HEK293 (cell line): Measurements from ENCODE around the gene HERC3.

Source experiments
- CTCF ChIA-PET: fragments of 350-600 bp; formaldehyde crosslinking; extraction: SDS; loops from one replicate; lab custom pipeline; 2021; ENCODE audit warnings: antibody characterized with exemption; lab: Yijun Ruan, JAX
- POLR2A ChIA-PET: fragments of 300-600 bp; formaldehyde crosslinking; extraction: SDS; loops from one replicate; lab custom pipeline; 2020; ENCODE audit warnings: antibody characterized with exemption, inconsistent platforms; lab: Yijun Ruan, JAX
- H3K27ac ChIP-seq: fragments of 200-500 bp; sonication (Bioruptor generic); 2 replicates; pipeline ENCODE4 v1.5.1; 2014; ENCODE audit warnings: low read depth, low read length, control low read depth, inconsistent platforms; ENCODE audit errors: extremely low read depth
- H3K36me3 ChIP-seq, 2 experiments: fragments of 200-500 bp in 1 of 2; sonication (Bioruptor generic) in 1 of 2; 1 replicate in 1 of 2; 2 replicates in 1 of 2; pipeline ENCODE4 v1.5.1; 2014 to 2017; ENCODE audit warnings: inconsistent platforms in 2 of 2, low read length in 2 of 2; ENCODE audit not compliant: control insufficient read depth in 2 of 2, insufficient read depth in 1 of 2
- H3K4me1 ChIP-seq: fragments of 200-500 bp; sonication (Bioruptor generic); 2 replicates; pipeline ENCODE4 v1.5.1; 2014; ENCODE audit warnings: mild to moderate bottlenecking, low read length, inconsistent platforms; ENCODE audit not compliant: control insufficient read depth, insufficient read depth
- H3K4me3 ChIP-seq: 2 replicates; pipeline ENCODE4 v1.5.1; 2011; ENCODE audit warnings: low read depth, mild to moderate bottlenecking, control low read depth, low read length, moderate library complexity
- H3K9me3 ChIP-seq: fragments of 200-500 bp; sonication (Bioruptor generic); 2 replicates; pipeline ENCODE4 v1.5.1; 2014; ENCODE audit warnings: low read depth, low read length, inconsistent platforms; ENCODE audit not compliant: control insufficient read depth, insufficient read depth
- HOXC10 ChIP-seq: sonication (generic); formaldehyde crosslinking; IDR thresholded peaks from 2 replicates; pipeline ENCODE4 v1.8.1; 2023; ENCODE audit warnings: mild to moderate bottlenecking, missing genetic modification reagents
- ZBTB17 ChIP-seq: fragments of 450-650 bp; formaldehyde crosslinking; IDR thresholded peaks from 2 replicates; pipeline ENCODE4 v1.5.1; 2016; ENCODE audit warnings: missing biosample characterization, missing genetic modification characterization
- ZBTB20 ChIP-seq: fragments of 450-650 bp; formaldehyde crosslinking; IDR thresholded peaks from 2 replicates; pipeline ENCODE4 v1.5.1; 2016; ENCODE audit warnings: missing biosample characterization, missing genetic modification characterization
- ZFP3 ChIP-seq: fragments of 450-650 bp; formaldehyde crosslinking; IDR thresholded peaks from 2 replicates; pipeline ENCODE4 v1.5.1; 2016; ENCODE audit warnings: low read depth, missing biosample characterization, missing genetic modification characterization
- ZFP69B ChIP-seq: fragments of 450-650 bp; formaldehyde crosslinking; IDR thresholded peaks from 2 replicates; pipeline ENCODE4 v1.5.1; 2016; ENCODE audit warnings: missing biosample characterization, missing genetic modification characterization
- ZNF114 ChIP-seq: fragments of 450-650 bp; formaldehyde crosslinking; IDR thresholded peaks from 2 replicates; pipeline ENCODE4 v1.5.0; 2017; ENCODE audit warnings: missing biosample characterization, missing genetic modification characterization
- ZNF16 ChIP-seq: fragments of 450-650 bp; formaldehyde crosslinking; IDR thresholded peaks from 2 replicates; pipeline ENCODE4 v1.5.1; 2016; ENCODE audit warnings: low read depth, missing biosample characterization, missing genetic modification characterization
- ZNF274 ChIP-seq, 2 experiments: fragments of 200-500 bp in 1 of 2; fragments of 450-650 bp in 1 of 2; sonication (Bioruptor generic) in 1 of 2; formaldehyde crosslinking in 1 of 2; IDR thresholded peaks; 2 replicates each; pipeline versions ENCODE4 v1.5.1 to v1.6.1; 2014 to 2016; ENCODE audit warnings: borderline replicate concordance in 1 of 2, inconsistent platforms in 1 of 2, low read length in 1 of 2, missing biosample characterization in 1 of 2, missing genetic modification characterization in 1 of 2
- ZNF366 ChIP-seq: fragments of 450-650 bp; formaldehyde crosslinking; conservative IDR thresholded peaks from 2 replicates; pipeline ENCODE4 v1.5.1; 2016; ENCODE audit warnings: missing biosample characterization, missing genetic modification characterization
- ZNF501 ChIP-seq: fragments of 450-650 bp; formaldehyde crosslinking; IDR thresholded peaks from 2 replicates; pipeline ENCODE4 v1.5.1; 2016; ENCODE audit warnings: missing biosample characterization, missing genetic modification characterization
- ZNF560 ChIP-seq: fragments of 450-650 bp; formaldehyde crosslinking; IDR thresholded peaks from 2 replicates; pipeline ENCODE4 v1.5.1; 2017; ENCODE audit warnings: missing biosample characterization, missing genetic modification characterization, borderline replicate concordance
- ZNF585B ChIP-seq: fragments of 450-650 bp; formaldehyde crosslinking; IDR thresholded peaks from 2 replicates; pipeline ENCODE4 v1.5.1; 2016; ENCODE audit warnings: missing biosample characterization, missing genetic modification characterization
- ZNF707 ChIP-seq: fragments of 450-650 bp; formaldehyde crosslinking; IDR thresholded peaks from 2 replicates; pipeline ENCODE4 v1.5.1; 2016; ENCODE audit warnings: missing biosample characterization, missing genetic modification characterization
- ZNF768 ChIP-seq: fragments of 450-650 bp; formaldehyde crosslinking; IDR thresholded peaks from 2 replicates; pipeline ENCODE4 v1.5.1; 2018; ENCODE audit warnings: missing biosample characterization, mild to moderate bottlenecking, missing genetic modification characterization
- ZSCAN23 ChIP-seq: fragments of 450-650 bp; formaldehyde crosslinking; IDR thresholded peaks from 2 replicates; pipeline ENCODE4 v1.5.1; 2016; ENCODE audit warnings: missing biosample characterization, missing genetic modification characterization
- TF ChIP-seq, protein P1 (sequence below): fragments of 450-650 bp; formaldehyde crosslinking; IDR thresholded peaks from 2 replicates; pipeline ENCODE4 v1.5.1; 2016; ENCODE audit warnings: missing biosample characterization, missing genetic modification characterization
- TF ChIP-seq, protein P2 (sequence below): fragments of 450-650 bp; formaldehyde crosslinking; IDR thresholded peaks from 2 replicates; pipeline ENCODE4 v1.5.1; 2016; ENCODE audit warnings: missing biosample characterization, missing genetic modification characterization
- TF ChIP-seq, protein P3 (sequence below): fragments of 450-650 bp; formaldehyde crosslinking; optimal IDR thresholded peaks from 2 replicates; pipeline ENCODE3; 2016; ENCODE audit warnings: missing biosample characterization, mild to moderate bottlenecking, missing genetic modification characterization
- TF ChIP-seq, protein P4 (sequence below): fragments of 450-650 bp; formaldehyde crosslinking; IDR thresholded peaks from 2 replicates; pipeline ENCODE4 v1.5.1; 2016; ENCODE audit warnings: missing biosample characterization, missing genetic modification characterization
- TF ChIP-seq, protein P5 (sequence below): fragments of 450-650 bp; formaldehyde crosslinking; IDR thresholded peaks from 2 replicates; pipeline ENCODE4 v1.5.1; 2016; ENCODE audit warnings: missing biosample characterization, missing genetic modification characterization
- TF ChIP-seq, protein P6 (sequence below): fragments of 450-650 bp; formaldehyde crosslinking; IDR thresholded peaks from 2 replicates; pipeline ENCODE4 v1.5.1; 2016; ENCODE audit warnings: missing biosample characterization, missing genetic modification characterization
- TF ChIP-seq, protein P7 (sequence below): fragments of 450-650 bp; formaldehyde crosslinking; IDR thresholded peaks from 2 replicates; pipeline ENCODE4 v1.5.1; 2016; ENCODE audit warnings: missing biosample characterization, missing genetic modification characterization

HERC3 gene

DNA sequence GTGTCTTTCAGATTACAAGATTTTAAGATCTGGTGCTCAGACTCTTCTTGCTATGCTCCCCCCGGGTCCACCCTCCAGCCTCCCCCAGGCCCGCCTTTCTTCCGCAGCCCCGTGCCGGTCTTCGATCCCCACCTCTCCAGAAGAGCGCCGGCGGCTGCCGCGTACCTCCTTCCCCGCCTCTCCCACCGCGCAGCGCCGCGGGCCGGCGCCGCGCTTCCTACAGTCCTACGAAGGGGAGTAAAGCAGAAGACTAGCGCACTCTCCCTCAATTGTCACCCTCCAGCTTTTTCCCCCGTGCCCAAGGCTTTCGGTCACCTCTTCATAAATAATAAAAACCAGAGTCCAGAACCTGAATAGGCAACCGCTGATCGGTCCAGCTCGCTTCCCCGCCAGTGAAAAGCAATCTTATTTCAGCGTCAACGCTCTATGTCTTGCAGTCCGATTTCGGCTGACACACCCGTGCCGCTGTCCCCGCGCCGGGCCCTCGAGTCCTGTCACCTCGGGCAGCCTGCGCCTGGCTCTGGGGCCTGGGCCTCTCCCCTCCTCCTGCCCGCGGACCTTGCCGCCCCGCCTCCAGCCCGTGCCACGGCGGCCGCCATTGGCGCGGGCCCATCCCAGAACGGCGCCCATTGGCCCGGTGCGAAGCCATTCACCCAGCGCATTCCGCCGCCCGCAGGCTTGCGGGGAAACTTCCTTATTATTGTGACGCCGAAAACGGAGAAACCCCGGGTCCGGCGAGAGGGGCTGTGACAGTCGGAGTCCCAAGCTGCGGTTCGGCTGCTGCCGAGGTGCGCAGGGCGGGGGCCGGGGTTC lies at the start of gene HERC3 (continued):
- TF ChIP-seq ZBTB17 = peak; percentile 51; the same call in 1 of the 2 replicates
- TF ChIP-seq, protein P1, sequence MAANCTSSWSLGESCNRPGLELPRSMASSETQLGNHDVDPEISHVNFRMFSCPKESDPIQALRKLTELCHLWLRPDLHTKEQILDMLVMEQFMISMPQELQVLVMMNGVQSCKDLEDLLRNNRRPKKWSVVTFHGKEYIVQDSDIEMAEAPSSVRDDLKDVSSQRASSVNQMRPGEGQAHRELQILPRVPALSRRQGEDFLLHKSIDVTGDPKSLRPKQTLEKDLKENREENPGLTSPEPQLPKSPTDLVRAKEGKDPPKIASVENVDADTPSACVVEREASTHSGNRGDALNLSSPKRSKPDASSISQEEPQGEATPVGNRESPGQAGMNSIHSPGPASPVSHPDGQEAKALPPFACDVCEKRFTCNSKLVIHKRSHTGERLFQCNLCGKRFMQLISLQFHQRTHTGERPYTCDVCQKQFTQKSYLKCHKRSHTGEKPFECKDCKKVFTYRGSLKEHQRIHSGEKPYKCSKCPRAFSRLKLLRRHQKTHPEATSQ (tag by site-specific recombination) = 0 out of 2 replicates have a peak, but pooled peaks have one; percentile 42
- TF ChIP-seq, protein P2, sequence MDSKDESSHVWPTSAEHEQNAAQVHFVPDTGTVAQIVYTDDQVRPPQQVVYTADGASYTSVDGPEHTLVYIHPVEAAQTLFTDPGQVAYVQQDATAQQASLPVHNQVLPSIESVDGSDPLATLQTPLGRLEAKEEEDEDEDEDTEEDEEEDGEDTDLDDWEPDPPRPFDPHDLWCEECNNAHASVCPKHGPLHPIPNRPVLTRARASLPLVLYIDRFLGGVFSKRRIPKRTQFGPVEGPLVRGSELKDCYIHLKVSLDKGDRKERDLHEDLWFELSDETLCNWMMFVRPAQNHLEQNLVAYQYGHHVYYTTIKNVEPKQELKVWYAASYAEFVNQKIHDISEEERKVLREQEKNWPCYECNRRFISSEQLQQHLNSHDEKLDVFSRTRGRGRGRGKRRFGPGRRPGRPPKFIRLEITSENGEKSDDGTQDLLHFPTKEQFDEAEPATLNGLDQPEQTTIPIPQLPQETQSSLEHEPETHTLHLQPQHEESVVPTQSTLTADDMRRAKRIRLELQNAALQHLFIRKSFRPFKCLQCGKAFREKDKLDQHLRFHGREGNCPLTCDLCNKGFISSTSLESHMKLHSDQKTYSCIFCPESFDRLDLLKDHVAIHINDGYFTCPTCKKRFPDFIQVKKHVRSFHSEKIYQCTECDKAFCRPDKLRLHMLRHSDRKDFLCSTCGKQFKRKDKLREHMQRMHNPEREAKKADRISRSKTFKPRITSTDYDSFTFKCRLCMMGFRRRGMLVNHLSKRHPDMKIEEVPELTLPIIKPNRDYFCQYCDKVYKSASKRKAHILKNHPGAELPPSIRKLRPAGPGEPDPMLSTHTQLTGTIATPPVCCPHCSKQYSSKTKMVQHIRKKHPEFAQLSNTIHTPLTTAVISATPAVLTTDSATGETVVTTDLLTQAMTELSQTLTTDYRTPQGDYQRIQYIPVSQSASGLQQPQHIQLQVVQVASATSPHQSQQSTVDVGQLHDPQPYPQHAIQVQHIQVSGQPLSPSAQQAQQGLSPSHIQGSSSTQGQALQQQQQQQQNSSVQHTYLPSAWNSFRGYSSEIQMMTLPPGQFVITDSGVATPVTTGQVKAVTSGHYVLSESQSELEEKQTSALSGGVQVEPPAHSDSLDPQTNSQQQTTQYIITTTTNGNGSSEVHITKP (tag by site-specific recombination) = peak; percentile 67
- TF ChIP-seq, protein P3, sequence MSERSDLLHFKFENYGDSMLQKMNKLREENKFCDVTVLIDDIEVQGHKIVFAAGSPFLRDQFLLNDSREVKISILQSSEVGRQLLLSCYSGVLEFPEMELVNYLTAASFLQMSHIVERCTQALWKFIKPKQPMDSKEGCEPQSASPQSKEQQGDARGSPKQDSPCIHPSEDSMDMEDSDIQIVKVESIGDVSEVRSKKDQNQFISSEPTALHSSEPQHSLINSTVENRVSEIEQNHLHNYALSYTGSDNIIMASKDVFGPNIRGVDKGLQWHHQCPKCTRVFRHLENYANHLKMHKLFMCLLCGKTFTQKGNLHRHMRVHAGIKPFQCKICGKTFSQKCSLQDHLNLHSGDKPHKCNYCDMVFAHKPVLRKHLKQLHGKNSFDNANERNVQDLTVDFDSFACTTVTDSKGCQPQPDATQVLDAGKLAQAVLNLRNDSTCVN (tag by site-specific recombination) = peak; percentile 62
- no peak for TF ChIP-seq ZNF560
- no peak for TF ChIP-seq ZFP3
- TF ChIP-seq, protein P4, sequence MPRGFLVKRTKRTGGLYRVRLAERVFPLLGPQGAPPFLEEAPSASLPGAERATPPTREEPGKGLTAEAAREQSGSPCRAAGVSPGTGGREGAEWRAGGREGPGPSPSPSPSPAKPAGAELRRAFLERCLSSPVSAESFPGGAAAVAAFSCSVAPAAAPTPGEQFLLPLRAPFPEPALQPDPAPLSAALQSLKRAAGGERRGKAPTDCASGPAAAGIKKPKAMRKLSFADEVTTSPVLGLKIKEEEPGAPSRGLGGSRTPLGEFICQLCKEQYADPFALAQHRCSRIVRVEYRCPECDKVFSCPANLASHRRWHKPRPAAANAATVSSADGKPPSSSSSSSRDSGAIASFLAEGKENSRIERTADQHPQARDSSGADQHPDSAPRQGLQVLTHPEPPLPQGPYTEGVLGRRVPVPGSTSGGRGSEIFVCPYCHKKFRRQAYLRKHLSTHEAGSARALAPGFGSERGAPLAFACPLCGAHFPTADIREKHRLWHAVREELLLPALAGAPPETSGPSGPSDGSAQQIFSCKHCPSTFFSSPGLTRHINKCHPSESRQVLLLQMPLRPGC (tag by site-specific recombination) = peak; percentile 16; the same call in 1 of the 2 replicates
- TF ChIP-seq ZBTB20 (tag by site-specific recombination) = peak; percentile 84
- TF ChIP-seq ZNF501 (tag by site-specific recombination) = peak; percentile 27; the same call in 1 of the 2 replicates

DNA sequence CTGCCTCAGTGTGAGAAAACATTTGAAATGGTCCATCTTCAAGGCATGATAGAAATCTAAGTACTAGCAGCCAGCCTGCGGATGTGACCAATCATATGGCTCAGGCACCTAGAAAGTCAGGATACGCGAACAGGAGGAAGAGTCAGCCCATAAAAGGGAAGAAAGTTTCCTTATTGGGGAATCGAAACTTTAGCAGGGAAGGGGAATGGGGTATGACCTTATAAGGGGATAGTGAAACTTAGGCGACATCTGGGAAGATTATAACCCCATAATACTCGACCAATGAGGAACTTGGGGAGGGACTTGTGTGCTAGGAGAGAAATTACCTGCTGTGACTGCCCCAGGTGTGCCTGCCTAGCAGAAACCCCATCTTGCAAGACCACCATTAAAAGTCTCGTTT lies 42.5 kb upstream of the HERC3 start:
- CTCF ChIA-PET = no interaction called here
- TF ChIP-seq ZNF366 (tag by site-specific recombination) (no peak), ZNF114 (tag by site-specific recombination) (no peak), ZNF585B (tag by site-specific recombination) (no peak), ZNF16 (tag by site-specific recombination) (no peak), HOXC10 (CRISPR knock-in tag) (no peak), ZFP69B (tag by site-specific recombination) (no peak), ZNF274 (IDR thresholded peaks at IDR 0.05; ENCODE audit: low read length) (no peak), ZNF274 (tag by site-specific recombination; IDR thresholded peaks at IDR 0.05; ENCODE audit: borderline replicate concordance) (no peak), ZSCAN23 (tag by site-specific recombination) (no peak), ZNF768 (tag by site-specific recombination) (no peak), ZNF707 (tag by site-specific recombination) (no peak)
- TF ChIP-seq, protein P5, sequence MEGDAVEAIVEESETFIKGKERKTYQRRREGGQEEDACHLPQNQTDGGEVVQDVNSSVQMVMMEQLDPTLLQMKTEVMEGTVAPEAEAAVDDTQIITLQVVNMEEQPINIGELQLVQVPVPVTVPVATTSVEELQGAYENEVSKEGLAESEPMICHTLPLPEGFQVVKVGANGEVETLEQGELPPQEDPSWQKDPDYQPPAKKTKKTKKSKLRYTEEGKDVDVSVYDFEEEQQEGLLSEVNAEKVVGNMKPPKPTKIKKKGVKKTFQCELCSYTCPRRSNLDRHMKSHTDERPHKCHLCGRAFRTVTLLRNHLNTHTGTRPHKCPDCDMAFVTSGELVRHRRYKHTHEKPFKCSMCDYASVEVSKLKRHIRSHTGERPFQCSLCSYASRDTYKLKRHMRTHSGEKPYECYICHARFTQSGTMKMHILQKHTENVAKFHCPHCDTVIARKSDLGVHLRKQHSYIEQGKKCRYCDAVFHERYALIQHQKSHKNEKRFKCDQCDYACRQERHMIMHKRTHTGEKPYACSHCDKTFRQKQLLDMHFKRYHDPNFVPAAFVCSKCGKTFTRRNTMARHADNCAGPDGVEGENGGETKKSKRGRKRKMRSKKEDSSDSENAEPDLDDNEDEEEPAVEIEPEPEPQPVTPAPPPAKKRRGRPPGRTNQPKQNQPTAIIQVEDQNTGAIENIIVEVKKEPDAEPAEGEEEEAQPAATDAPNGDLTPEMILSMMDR (tag by site-specific recombination) = no peak
- TF ChIP-seq, protein P6, sequence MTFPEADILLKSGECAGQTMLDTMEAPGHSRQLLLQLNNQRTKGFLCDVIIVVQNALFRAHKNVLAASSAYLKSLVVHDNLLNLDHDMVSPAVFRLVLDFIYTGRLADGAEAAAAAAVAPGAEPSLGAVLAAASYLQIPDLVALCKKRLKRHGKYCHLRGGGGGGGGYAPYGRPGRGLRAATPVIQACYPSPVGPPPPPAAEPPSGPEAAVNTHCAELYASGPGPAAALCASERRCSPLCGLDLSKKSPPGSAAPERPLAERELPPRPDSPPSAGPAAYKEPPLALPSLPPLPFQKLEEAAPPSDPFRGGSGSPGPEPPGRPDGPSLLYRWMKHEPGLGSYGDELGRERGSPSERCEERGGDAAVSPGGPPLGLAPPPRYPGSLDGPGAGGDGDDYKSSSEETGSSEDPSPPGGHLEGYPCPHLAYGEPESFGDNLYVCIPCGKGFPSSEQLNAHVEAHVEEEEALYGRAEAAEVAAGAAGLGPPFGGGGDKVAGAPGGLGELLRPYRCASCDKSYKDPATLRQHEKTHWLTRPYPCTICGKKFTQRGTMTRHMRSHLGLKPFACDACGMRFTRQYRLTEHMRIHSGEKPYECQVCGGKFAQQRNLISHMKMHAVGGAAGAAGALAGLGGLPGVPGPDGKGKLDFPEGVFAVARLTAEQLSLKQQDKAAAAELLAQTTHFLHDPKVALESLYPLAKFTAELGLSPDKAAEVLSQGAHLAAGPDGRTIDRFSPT (tag by site-specific recombination) = no peak
- TF ChIP-seq, protein P7, sequence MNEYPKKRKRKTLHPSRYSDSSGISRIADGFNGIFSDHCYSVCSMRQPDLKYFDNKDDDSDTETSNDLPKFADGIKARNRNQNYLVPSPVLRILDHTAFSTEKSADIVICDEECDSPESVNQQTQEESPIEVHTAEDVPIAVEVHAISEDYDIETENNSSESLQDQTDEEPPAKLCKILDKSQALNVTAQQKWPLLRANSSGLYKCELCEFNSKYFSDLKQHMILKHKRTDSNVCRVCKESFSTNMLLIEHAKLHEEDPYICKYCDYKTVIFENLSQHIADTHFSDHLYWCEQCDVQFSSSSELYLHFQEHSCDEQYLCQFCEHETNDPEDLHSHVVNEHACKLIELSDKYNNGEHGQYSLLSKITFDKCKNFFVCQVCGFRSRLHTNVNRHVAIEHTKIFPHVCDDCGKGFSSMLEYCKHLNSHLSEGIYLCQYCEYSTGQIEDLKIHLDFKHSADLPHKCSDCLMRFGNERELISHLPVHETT (tag by site-specific recombination) = no peak

More for the DNA sequence above, 42.5 kb upstream of the HERC3 start:
- no peak overlapping the region for H3K27ac ChIP-seq
- POLR2A ChIA-PET = no interaction called here
- no peak overlapping the region for H3K4me3 ChIP-seq
- H3K9me3 ChIP-seq = no peaks in the 10 kb centered on the region
- H3K4me1 ChIP-seq = no peaks in the 10 kb centered on the region
- no peaks in the 10 kb centered on the region for H3K36me3 ChIP-seq
